GM12865 (cell line): ENCODE results near the gene COX6B2.

Source experiments
- DNase-seq: peaks from one replicate; pipeline ENCODE4 v3.0.0; 2010; ENCODE audit warnings: low read depth
- H3K4me3 ChIP-seq: 2 replicates; pipeline ENCODE4 v1.5.1; 2011; ENCODE audit warnings: mild to moderate bottlenecking, low read depth, low read length, control low read depth
- TF ChIP-seq, protein P1 (sequence below): IDR thresholded peaks from 2 replicates; pipeline ENCODE4 v1.5.1; 2011; ENCODE audit warnings: low read length, control low read depth, low read depth, inconsistent platforms; ENCODE audit not compliant: insufficient read depth; ENCODE audit errors: missing control alignments

COX6B2 gene

DNA sequence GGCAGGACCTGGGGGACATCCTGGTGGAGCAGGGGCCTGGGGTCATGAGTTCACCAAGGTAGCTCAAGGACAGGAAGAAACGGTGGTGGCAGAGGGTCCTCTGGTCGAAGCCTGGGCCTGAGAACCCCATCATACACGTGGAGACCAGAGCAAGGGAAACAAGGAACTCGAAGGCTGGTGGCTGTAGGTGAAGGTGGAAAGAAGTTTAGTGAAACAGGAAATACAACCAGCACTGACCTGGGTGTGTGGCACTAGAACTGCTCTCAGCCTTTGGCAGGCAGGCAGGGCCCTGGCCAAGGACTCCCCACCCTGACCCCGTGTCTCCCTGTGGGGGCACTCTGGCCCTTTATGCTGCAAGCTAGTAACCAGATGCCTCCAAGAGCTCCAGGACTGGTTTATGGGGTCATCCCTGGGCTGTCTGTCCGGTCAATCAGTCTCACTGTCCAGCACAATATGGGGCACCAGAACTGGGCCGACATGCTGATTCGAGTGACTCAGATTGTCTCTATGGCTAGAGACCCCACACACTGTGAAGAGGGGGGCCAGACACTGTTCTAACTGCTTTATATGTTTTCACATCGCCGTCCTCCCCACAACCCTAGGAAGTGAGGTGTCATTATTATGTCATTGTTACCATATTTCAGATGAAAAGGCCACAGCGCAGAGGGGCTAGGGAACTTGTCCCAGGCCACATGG is 3.8 kb downstream of the COX6B2 start:
- no peak for DNase-seq
- TF ChIP-seq, protein P1, sequence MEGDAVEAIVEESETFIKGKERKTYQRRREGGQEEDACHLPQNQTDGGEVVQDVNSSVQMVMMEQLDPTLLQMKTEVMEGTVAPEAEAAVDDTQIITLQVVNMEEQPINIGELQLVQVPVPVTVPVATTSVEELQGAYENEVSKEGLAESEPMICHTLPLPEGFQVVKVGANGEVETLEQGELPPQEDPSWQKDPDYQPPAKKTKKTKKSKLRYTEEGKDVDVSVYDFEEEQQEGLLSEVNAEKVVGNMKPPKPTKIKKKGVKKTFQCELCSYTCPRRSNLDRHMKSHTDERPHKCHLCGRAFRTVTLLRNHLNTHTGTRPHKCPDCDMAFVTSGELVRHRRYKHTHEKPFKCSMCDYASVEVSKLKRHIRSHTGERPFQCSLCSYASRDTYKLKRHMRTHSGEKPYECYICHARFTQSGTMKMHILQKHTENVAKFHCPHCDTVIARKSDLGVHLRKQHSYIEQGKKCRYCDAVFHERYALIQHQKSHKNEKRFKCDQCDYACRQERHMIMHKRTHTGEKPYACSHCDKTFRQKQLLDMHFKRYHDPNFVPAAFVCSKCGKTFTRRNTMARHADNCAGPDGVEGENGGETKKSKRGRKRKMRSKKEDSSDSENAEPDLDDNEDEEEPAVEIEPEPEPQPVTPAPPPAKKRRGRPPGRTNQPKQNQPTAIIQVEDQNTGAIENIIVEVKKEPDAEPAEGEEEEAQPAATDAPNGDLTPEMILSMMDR, result no peak
- H3K4me3 ChIP-seq, result no peak overlapping the region

DNA sequence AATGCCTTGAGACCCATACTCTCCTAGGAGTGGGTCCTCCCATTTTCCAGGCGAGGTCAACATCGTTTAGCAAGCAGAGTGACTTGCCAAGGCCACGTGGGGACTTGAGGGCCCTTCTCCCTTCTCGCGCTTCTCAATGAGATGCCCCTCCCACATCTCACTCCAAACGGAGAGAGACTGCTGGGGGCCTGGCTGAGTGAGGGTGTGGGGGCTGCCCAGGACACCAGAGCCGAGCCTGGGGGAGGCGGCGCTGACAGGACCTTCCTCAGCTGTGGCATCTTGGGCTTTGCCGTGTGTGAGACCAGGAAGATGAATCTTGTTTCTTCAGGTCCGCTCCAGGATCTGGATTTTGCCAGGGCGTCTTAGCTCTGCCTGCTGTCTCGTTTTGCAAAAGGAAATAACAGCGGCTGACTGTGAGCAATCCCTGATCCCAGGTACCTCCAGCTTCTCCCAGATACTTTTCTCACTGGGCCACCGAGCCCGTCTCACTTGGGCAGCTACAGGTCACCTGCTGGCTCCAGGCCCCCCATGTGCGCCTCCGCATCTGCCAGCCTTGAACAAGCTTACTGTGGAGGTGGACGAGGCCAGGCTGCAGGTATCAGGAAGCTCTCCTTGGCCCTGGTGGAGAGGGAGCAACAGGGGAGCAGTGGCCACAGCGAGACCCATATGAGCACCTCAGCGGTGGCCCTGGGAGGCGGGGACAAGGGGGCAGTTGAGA is 6.0 kb downstream of the COX6B2 start:
- TF ChIP-seq, protein P1, result no peak
- DNase-seq, result no peak
- H3K4me3 ChIP-seq, result no peak overlapping the region

DNA sequence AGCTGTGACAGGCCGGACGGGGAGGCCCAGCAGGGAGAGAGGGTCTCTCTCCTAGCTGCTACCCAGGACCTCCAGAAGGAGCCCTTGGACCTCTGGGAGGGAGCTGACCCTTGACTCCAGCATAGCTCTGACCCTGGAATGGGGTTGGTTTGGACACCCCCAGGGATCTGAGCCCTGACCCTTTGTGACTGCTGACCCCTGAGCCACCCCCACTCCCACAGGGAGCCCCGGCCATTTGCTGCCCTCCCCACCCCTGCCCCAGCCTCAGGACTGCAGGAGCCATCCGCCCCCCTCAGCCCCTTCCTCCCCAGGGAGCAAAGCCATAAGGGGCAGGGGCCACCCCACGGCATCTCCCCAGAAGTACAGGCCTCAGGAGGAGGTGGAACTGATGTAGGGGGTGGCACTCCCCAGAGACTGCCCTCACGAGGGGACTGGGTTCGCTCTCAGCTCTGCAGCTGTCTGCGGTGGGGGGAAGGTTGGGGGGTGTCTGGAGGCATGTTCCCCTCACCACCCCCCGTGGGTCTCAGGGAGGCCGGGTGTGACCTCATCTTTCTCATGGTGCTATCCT is 7.0 kb downstream of the COX6B2 start:
- no peak overlapping the region for H3K4me3 ChIP-seq
- TF ChIP-seq, protein P1, result no peak
- DNase-seq, result no peak

DNA sequence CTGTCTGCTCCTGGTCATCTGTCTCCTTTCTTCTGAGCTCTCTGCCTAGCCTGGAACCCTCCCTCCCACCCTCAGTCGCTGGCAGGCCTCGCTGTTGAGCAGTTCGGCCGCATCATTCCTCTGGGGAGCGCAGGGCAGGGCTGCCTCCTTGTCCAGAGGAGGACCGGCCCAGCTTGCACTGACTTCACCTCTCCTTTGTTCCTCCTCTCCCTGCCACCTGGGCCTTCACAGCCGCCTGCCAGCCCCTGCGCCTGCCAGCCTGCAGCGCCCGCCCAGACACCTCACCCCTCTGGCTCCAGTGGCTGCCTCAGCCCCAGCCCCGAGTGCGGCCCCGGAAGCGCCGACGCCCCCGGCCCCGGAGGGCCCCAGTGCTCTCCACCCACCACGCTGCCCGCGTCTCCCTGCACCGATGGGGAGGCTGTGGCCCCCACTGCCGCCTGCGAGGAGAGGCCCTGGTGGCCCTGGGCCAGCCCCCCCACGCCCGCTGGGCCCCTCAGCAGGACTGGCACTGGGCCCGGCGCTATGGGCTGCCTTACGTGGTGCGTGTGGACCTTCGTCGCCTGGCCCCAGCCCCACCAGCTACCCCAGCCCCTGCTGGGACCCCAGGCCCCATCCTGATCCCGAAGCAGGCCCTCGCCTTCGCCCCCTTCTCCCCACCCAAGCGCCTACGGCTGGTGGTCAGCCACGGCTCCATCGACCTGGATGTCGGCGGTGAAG is 7.6 kb downstream of the COX6B2 start:
- no peak for DNase-seq
- H3K4me3 ChIP-seq, result no peak overlapping the region
- TF ChIP-seq, protein P1, result no peak

DNA sequence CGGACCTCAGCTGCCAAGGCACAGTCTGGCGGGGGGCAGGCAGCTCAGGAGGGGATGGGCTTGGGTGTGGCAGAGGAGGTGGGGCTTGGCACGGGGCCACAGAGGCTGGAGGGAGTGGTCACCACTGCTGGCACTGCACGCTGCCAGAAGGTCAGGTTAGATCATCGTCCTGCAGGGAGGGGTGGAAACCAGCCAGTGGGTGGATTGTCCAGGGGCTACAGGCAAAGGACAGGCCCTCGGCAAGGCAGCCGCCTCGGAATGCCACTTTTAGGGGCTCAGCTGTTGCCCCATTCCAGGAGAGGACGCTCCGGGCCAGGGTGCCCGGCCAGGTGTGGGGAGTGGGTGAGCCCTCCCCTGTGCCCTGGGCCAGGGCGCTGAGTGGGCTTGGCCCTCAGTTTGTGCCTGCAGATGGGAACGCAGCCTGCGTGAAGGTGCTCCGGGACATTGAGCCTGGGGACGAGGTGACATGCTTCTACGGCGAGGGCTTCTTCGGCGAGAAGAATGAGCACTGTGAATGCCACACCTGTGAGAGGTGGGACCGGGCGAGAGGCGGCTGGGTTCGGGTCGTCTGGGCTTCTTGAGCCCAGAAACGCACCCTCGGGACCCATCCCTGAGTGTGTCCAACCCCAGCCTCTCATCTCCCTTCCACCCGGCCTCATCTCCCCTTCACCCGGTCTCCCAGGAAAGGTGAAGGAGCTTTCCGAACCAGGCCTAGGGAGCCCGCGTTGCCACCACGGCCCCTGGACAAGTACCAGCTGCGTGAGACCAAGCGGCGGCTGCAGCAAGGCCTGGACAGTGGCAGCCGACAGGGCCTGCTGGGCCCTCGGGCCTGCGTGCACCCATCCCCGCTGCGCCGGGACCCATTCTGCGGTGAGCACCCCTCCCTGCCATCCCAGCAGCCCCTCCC is 8.4 kb downstream of the COX6B2 start:
- H3K4me3 ChIP-seq, result no peak overlapping the region
- no peak for DNase-seq
- TF ChIP-seq, protein P1, result no peak

DNA sequence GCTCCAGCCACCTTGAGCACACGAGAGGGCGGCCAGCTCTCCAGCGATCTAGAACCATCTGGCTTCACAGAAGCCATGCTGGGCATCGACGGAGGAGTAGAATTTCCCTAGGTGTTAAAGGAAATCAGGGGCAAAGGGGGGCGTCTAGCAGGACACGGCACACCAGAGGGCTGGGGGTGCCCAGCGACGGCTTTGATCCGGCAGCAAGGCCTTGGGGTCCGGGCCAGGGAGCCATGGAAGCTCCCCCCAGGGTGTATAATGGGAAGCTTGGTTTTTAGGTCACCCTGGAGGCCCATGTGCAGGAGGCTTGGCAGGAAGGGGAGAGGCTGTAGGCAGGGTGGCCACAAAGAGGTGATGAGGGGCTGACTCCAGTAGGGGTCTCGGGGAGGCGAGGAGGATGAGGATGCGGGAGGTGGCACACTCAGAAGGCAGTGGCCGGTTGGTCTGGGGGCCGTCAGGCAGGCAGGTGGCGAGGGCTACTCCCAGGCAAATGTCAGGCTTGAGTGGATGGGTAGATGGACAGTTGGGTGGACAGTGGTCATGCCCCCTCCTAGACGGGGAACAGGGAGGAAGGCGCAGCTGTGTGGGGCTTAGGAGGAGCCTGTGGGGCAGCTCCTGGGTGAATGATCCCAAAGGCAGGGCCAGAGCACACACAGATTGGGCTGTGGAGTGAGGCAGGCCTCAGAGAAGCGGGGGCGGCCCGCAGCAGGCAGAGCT is 9.3 kb downstream of the COX6B2 start:
- DNase-seq, result no peak
- no peak overlapping the region for H3K4me3 ChIP-seq
- TF ChIP-seq, protein P1, result no peak
